ENCODE results near the gene ANKRD33B. TPM values are rescaled to one million over a fixed set of nuclear protein-coding genes. Genes with fewer than 3 reads are reported as not detected.

ANKRD33B gene
- total and polyA plus RNA-seq, 7 donors = 1.4 to 32.7 (median 7.8) TPM

GRCh38 chr5:10599862-10600284 lies 36.0 kb downstream of the ANKRD33B start:
- no peak for DNase-seq
- peaks cover 47% of the 10 kb centered on the region for H3K4me1 ChIP-seq
- intact Hi-C loops (cut with DNase I) = no loop called here
- no peaks in the 10 kb centered on the region for H3K9me3 ChIP-seq
- H3K27ac ChIP-seq = peak overlapping the region; percentile 91
- no peaks in the 10 kb centered on the region for H3K27me3 ChIP-seq (ENCODE audit: insufficient read depth in 3 of 3, low read length in 2 of 3)
- TF ChIP-seq, protein P1, sequence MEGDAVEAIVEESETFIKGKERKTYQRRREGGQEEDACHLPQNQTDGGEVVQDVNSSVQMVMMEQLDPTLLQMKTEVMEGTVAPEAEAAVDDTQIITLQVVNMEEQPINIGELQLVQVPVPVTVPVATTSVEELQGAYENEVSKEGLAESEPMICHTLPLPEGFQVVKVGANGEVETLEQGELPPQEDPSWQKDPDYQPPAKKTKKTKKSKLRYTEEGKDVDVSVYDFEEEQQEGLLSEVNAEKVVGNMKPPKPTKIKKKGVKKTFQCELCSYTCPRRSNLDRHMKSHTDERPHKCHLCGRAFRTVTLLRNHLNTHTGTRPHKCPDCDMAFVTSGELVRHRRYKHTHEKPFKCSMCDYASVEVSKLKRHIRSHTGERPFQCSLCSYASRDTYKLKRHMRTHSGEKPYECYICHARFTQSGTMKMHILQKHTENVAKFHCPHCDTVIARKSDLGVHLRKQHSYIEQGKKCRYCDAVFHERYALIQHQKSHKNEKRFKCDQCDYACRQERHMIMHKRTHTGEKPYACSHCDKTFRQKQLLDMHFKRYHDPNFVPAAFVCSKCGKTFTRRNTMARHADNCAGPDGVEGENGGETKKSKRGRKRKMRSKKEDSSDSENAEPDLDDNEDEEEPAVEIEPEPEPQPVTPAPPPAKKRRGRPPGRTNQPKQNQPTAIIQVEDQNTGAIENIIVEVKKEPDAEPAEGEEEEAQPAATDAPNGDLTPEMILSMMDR (IDR thresholded peaks at IDR 0.05) = no peak
- no peaks in the 10 kb centered on the region for H3K36me3 ChIP-seq (ENCODE audit: insufficient read depth in 1 of 2, low read depth in 1 of 2)
- peak in 3 of 4 donors; percentile 48 to 57 (median 55) for ATAC-seq
- no peak overlapping the region for H3K4me3 ChIP-seq

- Histone ChIP-seq H3K27me3 (ENCODE audit: insufficient read depth in 3 of 3, low read length in 2 of 3) (no peaks in the 10 kb centered on the region), H3K4me3 (peak overlapping the region; percentile 43), H3K36me3 (ENCODE audit: insufficient read depth in 1 of 2, low read depth in 1 of 2) (no peaks in the 10 kb centered on the region), H3K4me1 (peaks cover 39% of the 10 kb centered on the region), H3K9me3 (no peaks in the 10 kb centered on the region), H3K27ac (peak overlapping the region; percentile 91)
- intact Hi-C loops (cut with DNase I) = no loop called here
- ATAC-seq = peak; percentile 26 to 67 (median 66)
- DNase-seq = no peak
- WGBS, 3 donors = 23 to 36% (median 26%) methylated on average over 5 of the region's 5 CpGs
- TF ChIP-seq, protein P1 (IDR thresholded peaks at IDR 0.05) = no peak
Observed at GRCh38 chr5:10600626-10601245, 36.9 kb downstream of the ANKRD33B start.

DNA sequence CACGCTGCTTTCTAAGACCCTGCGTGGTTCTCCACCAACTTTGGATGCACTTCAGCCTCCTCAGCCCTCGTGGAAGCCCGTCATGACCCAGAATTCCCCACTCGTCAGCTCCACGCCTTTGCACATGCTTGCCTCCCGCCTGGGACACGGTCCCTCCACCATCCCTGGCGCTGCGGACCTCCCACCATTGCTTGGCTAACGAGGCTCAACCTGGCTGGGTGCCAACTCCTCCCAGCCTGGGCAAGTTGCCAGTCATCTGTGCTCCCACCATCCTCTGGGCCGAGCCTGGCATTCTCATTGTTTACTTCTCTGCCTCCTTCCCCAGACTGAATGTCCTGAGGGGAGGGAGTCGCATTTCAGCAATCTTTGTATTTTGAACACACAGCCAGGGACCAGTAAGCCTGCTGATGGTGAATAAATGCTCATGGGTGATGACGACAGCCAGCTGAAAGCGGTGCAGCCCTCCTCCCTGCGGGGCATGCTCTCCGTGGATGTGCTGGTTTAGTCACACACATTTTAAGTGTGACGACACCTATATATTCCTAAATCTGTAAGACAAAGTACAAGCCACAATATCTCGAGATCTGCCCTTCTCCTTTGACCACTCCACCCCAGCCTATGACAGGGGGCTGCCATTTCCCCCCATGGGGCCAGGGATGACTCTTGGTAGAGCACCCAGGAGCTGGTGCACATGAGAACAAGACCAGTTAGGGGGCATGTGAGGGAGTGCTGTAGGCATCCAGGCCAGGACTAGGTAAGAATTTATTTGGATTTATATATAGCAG lies 37.6 kb downstream of the ANKRD33B start:
- TF ChIP-seq, protein P1 (IDR thresholded peaks at IDR 0.05) = no peak
- DNase-seq = peak; percentile 84 to 92
- 3 to 6% (median 5%) methylated on average over 19 of the region's 19 CpGs for WGBS, 3 donors
- Histone ChIP-seq H3K9me3 (no peaks in the 10 kb centered on the region), H3K4me1 (peaks cover 32% of the 10 kb centered on the region), H3K4me3 (peak overlapping the region; percentile 43), H3K36me3 (ENCODE audit: insufficient read depth in 1 of 2, low read depth in 1 of 2) (no peaks in the 10 kb centered on the region), H3K27ac (peak overlapping the region; percentile 91), H3K27me3 (ENCODE audit: insufficient read depth in 3 of 3, low read length in 2 of 3) (no peaks in the 10 kb centered on the region)
- intact Hi-C loops (cut with DNase I) = no loop called here
- ATAC-seq = peak; percentile 73 to 85 (median 81)

- intact Hi-C loops (cut with DNase I) = no loop called here
- TF ChIP-seq, protein P1 (IDR thresholded peaks at IDR 0.05) = no peak
Observed at GRCh38 chr5:10602031-10602806, 38.3 kb downstream of the ANKRD33B start.

More at GRCh38 chr5:10602031-10602806, 38.3 kb downstream of the ANKRD33B start:
- Histone ChIP-seq H3K4me1 (peaks cover 27% of the 10 kb centered on the region), H3K27me3 (ENCODE audit: insufficient read depth in 3 of 3, low read length in 2 of 3) (no peaks in the 10 kb centered on the region), H3K4me3 (peak overlapping the region; percentile 43), H3K27ac (peak overlapping the region; percentile 91), H3K9me3 (no peaks in the 10 kb centered on the region), H3K36me3 (ENCODE audit: insufficient read depth in 1 of 2, low read depth in 1 of 2) (no peaks in the 10 kb centered on the region)
- DNase-seq (no peak), ATAC-seq (peak; percentile 9 to 32 (median 24))
- WGBS, 3 donors = 23 to 33% (median 26%) methylated on average over 15 of the region's 15 CpGs

All from psoas muscle (tissue), 8 donors.